ENCODE measurements around the gene CATSPER1. TPM values are rescaled to one million over a fixed set of nuclear protein-coding genes. Genes with fewer than 3 reads are reported as not detected.

CATSPER1 gene
- total and polyA plus RNA-seq, 2 donors = 0.14 to 0.34 TPM

- Histone ChIP-seq H3K36me3 (ENCODE audit: control insufficient read depth in 2 of 2, insufficient read depth in 2 of 2, low read length in 1 of 2) (peaks cover 29% of the 10 kb centered on the region in 2 donors), H3K27ac (ENCODE audit: low read depth in 1 of 2, low read length in 1 of 2) (no peak overlapping the region), H3K4me3 (ENCODE audit: low read length in 2 of 2) (no peak overlapping the region), H3K9me3 (ENCODE audit: control insufficient read depth in 2 of 2, insufficient read depth in 1 of 2, low read length in 1 of 2) (no peaks in the 10 kb centered on the region), H3K4me1 (ENCODE audit: control insufficient read depth in 2 of 2, insufficient read depth in 2 of 2, low read length in 2 of 2) (no peaks in the 10 kb centered on the region), H3K27me3 (ENCODE audit: control insufficient read depth in 2 of 2, insufficient read depth in 1 of 2, low read length in 1 of 2) (no peaks in the 10 kb centered on the region)
- 88% methylated on average over 16 of the region's 16 CpGs for WGBS
- no peak for DNase-seq (ENCODE audit: low read depth in 6 of 9, low spot score in 9 of 9)
Measured at GRCh38 chr11:65981972-65982823, 44.1 kb downstream of the CATSPER1 start.

DNA sequence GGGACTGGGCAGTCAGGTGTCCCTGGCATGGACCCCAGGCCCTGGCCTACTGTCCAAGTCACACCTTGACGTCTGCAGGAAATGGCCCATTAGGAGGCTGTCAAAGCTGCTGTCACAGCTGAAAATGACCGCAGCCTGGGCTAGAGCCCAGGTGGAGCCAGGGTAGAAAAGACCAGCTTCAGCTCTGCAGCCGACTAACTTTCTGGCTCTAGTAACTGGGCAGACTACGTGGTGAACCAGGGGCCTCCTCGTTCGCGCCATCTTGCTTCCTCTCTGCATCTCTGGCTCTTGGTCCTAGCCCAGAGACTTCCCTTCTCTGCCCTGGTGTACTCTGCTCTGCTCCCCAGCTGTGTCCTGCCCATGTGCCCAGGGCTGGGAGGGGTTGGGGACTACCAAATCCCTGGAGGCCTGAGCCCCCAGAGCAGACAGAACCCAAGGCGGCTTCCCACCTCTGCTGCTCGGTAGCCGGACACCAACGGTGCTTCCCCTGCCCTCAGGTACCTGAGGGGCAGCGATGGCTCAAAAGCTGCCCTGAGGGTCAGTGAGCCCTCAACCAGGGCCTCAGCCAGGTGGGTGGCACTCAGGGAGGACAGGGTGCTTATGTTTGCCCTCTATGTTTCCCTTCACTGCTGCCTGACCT is 45.1 kb downstream of the CATSPER1 start:
- Histone ChIP-seq H3K9me3 (ENCODE audit: control insufficient read depth in 2 of 2, insufficient read depth in 1 of 2, low read length in 1 of 2) (no peaks in the 10 kb centered on the region), H3K4me3 (ENCODE audit: low read length in 2 of 2) (no peak overlapping the region), H3K27me3 (ENCODE audit: control insufficient read depth in 2 of 2, insufficient read depth in 1 of 2, low read length in 1 of 2) (no peaks in the 10 kb centered on the region), H3K36me3 (ENCODE audit: control insufficient read depth in 2 of 2, insufficient read depth in 2 of 2, low read length in 1 of 2) (peaks cover 39% of the 10 kb centered on the region in 2 donors), H3K4me1 (ENCODE audit: control insufficient read depth in 2 of 2, insufficient read depth in 2 of 2, low read length in 2 of 2) (no peaks in the 10 kb centered on the region), H3K27ac (ENCODE audit: low read depth in 1 of 2, low read length in 1 of 2) (no peak overlapping the region)
- no peak for DNase-seq (ENCODE audit: low read depth in 6 of 9, low spot score in 9 of 9)
- 94% methylated on average over 12 of the region's 12 CpGs for WGBS

- DNase-seq (ENCODE audit: low read depth in 6 of 9, low spot score in 9 of 9) = no peak
- Histone ChIP-seq H3K27ac (ENCODE audit: low read depth in 1 of 2, low read length in 1 of 2) (no peak overlapping the region), H3K9me3 (ENCODE audit: control insufficient read depth in 2 of 2, insufficient read depth in 1 of 2, low read length in 1 of 2) (no peaks in the 10 kb centered on the region), H3K27me3 (ENCODE audit: control insufficient read depth in 2 of 2, insufficient read depth in 1 of 2, low read length in 1 of 2) (no peaks in the 10 kb centered on the region), H3K36me3 (ENCODE audit: control insufficient read depth in 2 of 2, insufficient read depth in 2 of 2, low read length in 1 of 2) (peaks cover 46 to 50% of the 10 kb centered on the region in 2 donors), H3K4me1 (ENCODE audit: control insufficient read depth in 2 of 2, insufficient read depth in 2 of 2, low read length in 2 of 2) (no peaks in the 10 kb centered on the region), H3K4me3 (ENCODE audit: low read length in 2 of 2) (no peak overlapping the region)
- WGBS = 97% methylated on average over 10 of the region's 10 CpGs
Measured at GRCh38 chr11:65979261-65979759, 47.0 kb downstream of the CATSPER1 start.

- WGBS = 97% methylated on average over 34 of the region's 34 CpGs
- Histone ChIP-seq H3K36me3 (ENCODE audit: control insufficient read depth in 2 of 2, insufficient read depth in 2 of 2, low read length in 1 of 2) (peaks cover 50 to 52% of the 10 kb centered on the region in 2 donors), H3K4me3 (ENCODE audit: low read length in 2 of 2) (no peak overlapping the region), H3K9me3 (ENCODE audit: control insufficient read depth in 2 of 2, insufficient read depth in 1 of 2, low read length in 1 of 2) (no peaks in the 10 kb centered on the region), H3K27me3 (ENCODE audit: control insufficient read depth in 2 of 2, insufficient read depth in 1 of 2, low read length in 1 of 2) (no peaks in the 10 kb centered on the region), H3K27ac (ENCODE audit: low read depth in 1 of 2, low read length in 1 of 2) (no peak overlapping the region), H3K4me1 (ENCODE audit: control insufficient read depth in 2 of 2, insufficient read depth in 2 of 2, low read length in 2 of 2) (no peaks in the 10 kb centered on the region)
- no peak for DNase-seq (ENCODE audit: low read depth in 6 of 9, low spot score in 9 of 9)
Measured at GRCh38 chr11:65978391-65979238, 47.7 kb downstream of the CATSPER1 start.

- WGBS = 94% methylated on average over 29 of the region's 29 CpGs
- Histone ChIP-seq H3K4me1 (ENCODE audit: control insufficient read depth in 2 of 2, insufficient read depth in 2 of 2, low read length in 2 of 2) (no peaks in the 10 kb centered on the region), H3K27me3 (ENCODE audit: control insufficient read depth in 2 of 2, insufficient read depth in 1 of 2, low read length in 1 of 2) (no peaks in the 10 kb centered on the region), H3K27ac (ENCODE audit: low read depth in 1 of 2, low read length in 1 of 2) (no peak overlapping the region), H3K36me3 (ENCODE audit: control insufficient read depth in 2 of 2, insufficient read depth in 2 of 2, low read length in 1 of 2) (peaks cover 54 to 58% of the 10 kb centered on the region in 2 donors), H3K9me3 (ENCODE audit: control insufficient read depth in 2 of 2, insufficient read depth in 1 of 2, low read length in 1 of 2) (no peaks in the 10 kb centered on the region), H3K4me3 (ENCODE audit: low read length in 2 of 2) (no peak overlapping the region)
- no peak for DNase-seq (ENCODE audit: low read depth in 6 of 9, low spot score in 9 of 9)
Measured at GRCh38 chr11:65977621-65978390, 48.5 kb downstream of the CATSPER1 start.

- H3K9me3 ChIP-seq (ENCODE audit: control insufficient read depth in 2 of 2, insufficient read depth in 1 of 2, low read length in 1 of 2) = no peaks in the 10 kb centered on the region
- no peaks in the 10 kb centered on the region for H3K4me1 ChIP-seq (ENCODE audit: control insufficient read depth in 2 of 2, insufficient read depth in 2 of 2, low read length in 2 of 2)
- H3K27ac ChIP-seq (ENCODE audit: low read depth in 1 of 2, low read length in 1 of 2) = no peak overlapping the region
- H3K36me3 ChIP-seq (ENCODE audit: control insufficient read depth in 2 of 2, insufficient read depth in 2 of 2, low read length in 1 of 2) = peaks cover 65 to 70% of the 10 kb centered on the region in 2 donors
- no peaks in the 10 kb centered on the region for H3K27me3 ChIP-seq (ENCODE audit: control insufficient read depth in 2 of 2, insufficient read depth in 1 of 2, low read length in 1 of 2)
- no peak overlapping the region for H3K4me3 ChIP-seq (ENCODE audit: low read length in 2 of 2)
- no peak for DNase-seq (ENCODE audit: low read depth in 6 of 9, low spot score in 9 of 9)
- WGBS = 95% methylated on average over 43 of the region's 43 CpGs
Measured at GRCh38 chr11:65976216-65977176, 49.8 kb downstream of the CATSPER1 start.

- 99% methylated on average over 9 of the region's 9 CpGs for WGBS
Measured at GRCh38 chr11:65975771-65976170, 50.5 kb downstream of the CATSPER1 start.

More at GRCh38 chr11:65975771-65976170, 50.5 kb downstream of the CATSPER1 start:
- H3K9me3 ChIP-seq (ENCODE audit: control insufficient read depth in 2 of 2, insufficient read depth in 1 of 2, low read length in 1 of 2) = no peaks in the 10 kb centered on the region
- H3K4me1 ChIP-seq (ENCODE audit: control insufficient read depth in 2 of 2, insufficient read depth in 2 of 2, low read length in 2 of 2) = no peaks in the 10 kb centered on the region
- no peak overlapping the region for H3K4me3 ChIP-seq (ENCODE audit: low read length in 2 of 2)
- H3K27me3 ChIP-seq (ENCODE audit: control insufficient read depth in 2 of 2, insufficient read depth in 1 of 2, low read length in 1 of 2) = no peaks in the 10 kb centered on the region
- DNase-seq (ENCODE audit: low read depth in 6 of 9, low spot score in 9 of 9) = no peak
- H3K36me3 ChIP-seq (ENCODE audit: control insufficient read depth in 2 of 2, insufficient read depth in 2 of 2, low read length in 1 of 2) = peaks cover 65 to 70% of the 10 kb centered on the region in 2 donors
- no peak overlapping the region for H3K27ac ChIP-seq (ENCODE audit: low read depth in 1 of 2, low read length in 1 of 2)
